GM12891 (cell line): ENCODE data around the gene CINP.

Experiments
- POLR2A ChIP-seq: IDR thresholded peaks from 2 replicates; pipeline ENCODE4 v1.6.1; 2011; ENCODE audit warnings: low read depth, low read length, control low read depth
- POLR2AphosphoS5 ChIP-seq: IDR thresholded peaks from 2 replicates; pipeline ENCODE4 v1.6.1; 2011; ENCODE audit warnings: low read depth, low read length, control low read depth
- TAF1 ChIP-seq: IDR thresholded peaks from 2 replicates; pipeline ENCODE4 v1.6.1; 2011; ENCODE audit warnings: low read depth, low read length, control low read depth

DNA sequence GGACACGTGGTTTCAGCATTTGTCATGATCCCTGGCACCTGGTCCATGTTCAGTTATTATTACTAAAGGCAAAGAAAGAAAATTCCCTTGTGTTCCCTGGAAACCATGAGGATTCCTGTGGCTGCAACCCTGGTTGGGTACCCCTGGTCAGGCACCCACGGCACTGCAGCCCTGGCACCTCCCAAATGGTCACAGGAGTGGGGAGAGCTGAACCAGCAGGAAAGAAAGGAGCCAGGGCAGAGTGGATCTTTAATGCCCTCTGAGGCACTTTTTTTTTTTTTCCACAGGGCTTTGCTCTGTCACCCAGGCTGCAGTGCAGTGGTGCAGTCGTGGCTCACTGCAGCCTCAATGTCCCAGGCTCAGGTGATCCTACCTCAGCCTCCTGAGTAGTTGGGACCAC is 17.5 kb downstream of the CINP start:
- TF ChIP-seq POLR2AphosphoS5 (no peak), TAF1 (no peak), POLR2A (no peak)
